RWPE2 (cell line): ENCODE data around the gene HRAS.

Experiments
- ATAC-seq: fragments of 200-7000 bp; cut with Tn5 transposase; 3 replicates; pipeline ENCODE4 v1.9.1; 2021; ENCODE audit warnings: low read depth
- DNase-seq: peaks from one replicate; pipeline ENCODE4 v3.0.0-alpha.2; 2020; ENCODE audit warnings: low spot score
- H3K27ac ChIP-seq: fragments of 450-650 bp; 2 replicates; pipeline ENCODE4 v1.5.1; 2017; ENCODE audit warnings: mild to moderate bottlenecking; ENCODE audit not compliant: poor library complexity, severe bottlenecking
- H3K27me3 ChIP-seq: fragments of 250-450 bp; sonication (Bioruptor Pico); 2 replicates; pipeline ENCODE4 v1.5.1; 2021; ENCODE audit warnings: mild to moderate bottlenecking, moderate library complexity; ENCODE audit not compliant: insufficient read depth, poor library complexity, severe bottlenecking
- H3K36me3 ChIP-seq: fragments of 250-450 bp; sonication (Bioruptor Pico); 2 replicates; pipeline ENCODE4 v1.5.1; 2020; ENCODE audit warnings: low read depth, mild to moderate bottlenecking, moderate library complexity
- H3K4me1 ChIP-seq: fragments of 250-450 bp; sonication (Bioruptor Pico); 2 replicates; pipeline ENCODE4 v1.5.1; 2021; ENCODE audit warnings: mild to moderate bottlenecking, moderate library complexity; ENCODE audit not compliant: insufficient read depth, poor library complexity, severe bottlenecking
- H3K4me3 ChIP-seq: fragments of 250-450 bp; sonication (Bioruptor Pico); 2 replicates; pipeline ENCODE4 v1.5.1; 2021; ENCODE audit warnings: mild to moderate bottlenecking, moderate library complexity; ENCODE audit not compliant: severe bottlenecking
- H3K9me3 ChIP-seq: fragments of 250-450 bp; sonication (Bioruptor Pico); 2 replicates; pipeline ENCODE4 v1.5.1; 2021; ENCODE audit warnings: mild to moderate bottlenecking, moderate library complexity; ENCODE audit not compliant: severe bottlenecking
- CTCF ChIP-seq: fragments of 450-650 bp; IDR thresholded peaks from one replicate; pipeline ENCODE4 v1.5.1; 2017; ENCODE audit warnings: mild to moderate bottlenecking, moderate library complexity; ENCODE audit not compliant: poor library complexity, severe bottlenecking

Gene HRAS

DNA sequence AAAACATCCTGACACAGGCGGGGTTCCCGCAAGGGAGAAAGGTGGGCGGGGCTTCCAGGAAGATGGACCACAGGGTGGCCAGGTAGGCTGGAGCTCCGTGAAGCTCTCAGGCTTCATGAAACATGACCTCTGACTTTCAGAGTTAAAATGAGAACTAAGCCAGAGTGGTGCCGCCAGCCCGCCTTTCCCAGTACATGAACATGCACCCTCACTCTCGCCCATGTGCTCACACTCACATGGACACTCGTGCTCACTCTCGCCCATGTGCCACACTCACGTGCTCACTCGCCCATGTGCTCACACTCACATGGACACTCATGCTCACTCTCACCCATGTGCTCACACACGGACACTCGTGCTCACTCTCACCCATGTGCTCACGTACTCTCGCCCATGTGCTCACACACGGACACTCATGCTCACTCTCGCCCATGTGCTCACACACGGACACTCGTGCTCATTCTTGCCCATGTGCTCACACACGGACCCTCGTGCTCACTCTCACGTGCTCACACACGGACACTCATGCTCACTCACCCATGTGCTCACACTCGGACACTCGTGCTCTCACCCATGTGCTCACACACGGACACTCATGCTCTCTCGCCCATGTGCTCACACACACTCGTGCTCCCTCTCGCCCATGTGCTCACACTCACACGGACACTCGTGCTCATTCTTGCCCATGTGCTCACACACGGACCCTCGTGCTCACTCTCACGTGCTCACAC is 38.4 kb downstream of the HRAS start:
- H3K27me3 ChIP-seq: no peaks in the 10 kb centered on the region
- peaks cover 71% of the 10 kb centered on the region for H3K36me3 ChIP-seq
- no peak overlapping the region for H3K4me3 ChIP-seq
- H3K27ac ChIP-seq: no peak overlapping the region
- H3K4me1 ChIP-seq: no peaks in the 10 kb centered on the region
- peak; percentile 56 for DNase-seq
- peak; percentile 7; the same call in 1 of the 3 replicates for ATAC-seq
- no peak for TF ChIP-seq CTCF
- H3K9me3 ChIP-seq: no peaks in the 10 kb centered on the region

GRCh38 chr11:495537-495931 is 39.8 kb downstream of the HRAS start:
- H3K9me3 ChIP-seq: no peaks in the 10 kb centered on the region
- H3K4me3 ChIP-seq: no peak overlapping the region
- H3K27ac ChIP-seq: no peak overlapping the region
- peak; percentile 53 for DNase-seq
- H3K36me3 ChIP-seq: peaks cover 58% of the 10 kb centered on the region
- H3K4me1 ChIP-seq: no peaks in the 10 kb centered on the region
- no peak for TF ChIP-seq CTCF
- no peaks in the 10 kb centered on the region for H3K27me3 ChIP-seq
- ATAC-seq: no peak

DNA sequence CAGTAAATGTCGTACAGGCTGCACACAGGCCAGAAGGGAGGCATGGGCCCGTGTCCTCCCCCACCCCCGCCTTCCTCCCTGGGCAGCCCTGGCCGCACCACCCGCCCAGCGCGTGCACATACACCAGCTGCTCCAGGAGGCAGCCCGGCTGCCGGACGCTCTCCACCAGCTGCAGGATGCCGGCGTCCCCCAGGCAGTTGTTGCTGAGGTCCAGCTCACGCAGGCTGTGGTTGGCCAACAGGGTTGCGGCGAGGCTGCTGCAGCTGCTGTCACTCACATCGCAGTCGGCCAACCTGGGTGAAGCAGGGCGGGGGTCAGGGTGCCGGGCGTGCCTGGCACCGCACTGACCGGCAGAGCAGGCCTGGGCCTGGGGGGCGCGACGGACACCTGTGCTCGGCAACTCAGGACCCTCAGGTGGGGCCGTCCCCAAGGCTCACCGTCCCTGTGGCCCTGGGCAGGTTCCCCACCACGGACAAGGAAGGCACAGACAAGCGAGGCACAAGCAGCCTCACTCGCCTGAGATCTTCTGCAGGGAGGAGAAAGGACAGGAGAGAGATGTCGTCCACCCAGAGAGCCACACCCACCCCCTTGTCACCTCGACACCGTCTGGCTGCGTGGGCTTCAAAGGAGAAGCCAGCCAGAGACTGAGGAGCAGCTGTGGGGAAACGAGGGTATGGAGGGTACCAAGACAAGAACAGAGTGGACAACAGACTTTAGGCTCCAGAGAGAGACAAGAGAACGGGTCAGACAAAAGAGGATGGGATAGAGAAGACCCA is 40.4 kb downstream of the HRAS start:
- Histone ChIP-seq H3K4me1 (no peaks in the 10 kb centered on the region), H3K9me3 (no peaks in the 10 kb centered on the region), H3K36me3 (peaks cover 55% of the 10 kb centered on the region), H3K4me3 (no peak overlapping the region), H3K27ac (no peak overlapping the region), H3K27me3 (no peaks in the 10 kb centered on the region)
- TF ChIP-seq CTCF: no peak
- ATAC-seq (no peak; the same call in 2 of the 3 replicates), DNase-seq (peak; percentile 70)

DNA sequence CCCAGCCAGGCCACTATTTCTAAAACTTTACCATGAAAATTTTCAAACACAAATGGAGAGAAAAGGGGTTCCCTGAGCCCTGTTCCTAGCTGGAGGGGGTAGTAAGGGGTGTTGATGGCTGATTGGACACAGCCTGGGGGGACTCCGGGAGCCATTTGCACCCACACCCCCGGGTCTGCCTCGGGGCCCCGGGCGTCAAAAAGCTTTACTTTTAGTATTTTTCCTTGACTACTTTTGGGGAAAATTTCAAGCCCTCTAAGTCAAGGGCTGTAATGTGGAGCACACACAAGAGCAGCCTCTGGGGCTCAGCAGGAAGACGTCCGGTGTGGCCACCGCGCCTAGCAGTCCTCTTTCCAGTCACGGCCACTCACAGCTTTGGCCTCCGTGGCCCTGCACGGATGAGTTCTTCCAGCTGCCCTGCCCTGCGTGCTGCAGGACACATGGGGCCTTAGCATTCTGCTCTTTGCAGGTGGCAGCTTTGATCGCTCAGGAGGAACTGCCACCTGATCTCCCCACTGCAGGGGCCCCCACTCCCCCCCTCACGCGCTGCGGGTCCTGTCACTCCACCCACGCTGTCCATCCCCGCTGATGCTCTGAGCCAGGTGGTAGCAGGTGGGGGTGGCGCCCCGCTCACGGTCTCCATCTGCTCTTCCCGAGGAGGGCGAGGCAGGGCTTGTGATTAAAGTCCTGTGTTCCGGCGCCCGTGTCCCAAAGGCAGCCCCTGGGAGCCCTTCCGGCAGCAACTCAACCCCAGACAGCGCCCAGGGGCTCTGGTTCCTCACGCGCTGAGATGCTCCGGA is 42.7 kb downstream of the HRAS start:
- Histone ChIP-seq H3K9me3 (no peaks in the 10 kb centered on the region), H3K4me1 (no peaks in the 10 kb centered on the region), H3K27me3 (no peaks in the 10 kb centered on the region), H3K4me3 (no peak overlapping the region), H3K27ac (no peak overlapping the region), H3K36me3 (peaks cover 37% of the 10 kb centered on the region)
- no peak for DNase-seq
- ATAC-seq: no peak
- no peak for TF ChIP-seq CTCF
